ENCODE data around the gene TPCN2. TPM values are rescaled to one million over a fixed set of nuclear protein-coding genes. Genes with fewer than 3 reads are reported as not detected.

Gene TPCN2
- total RNA-seq, 4 donors from 2014 or later: 5.6 to 54.6 (median 17.7) TPM

DNA sequence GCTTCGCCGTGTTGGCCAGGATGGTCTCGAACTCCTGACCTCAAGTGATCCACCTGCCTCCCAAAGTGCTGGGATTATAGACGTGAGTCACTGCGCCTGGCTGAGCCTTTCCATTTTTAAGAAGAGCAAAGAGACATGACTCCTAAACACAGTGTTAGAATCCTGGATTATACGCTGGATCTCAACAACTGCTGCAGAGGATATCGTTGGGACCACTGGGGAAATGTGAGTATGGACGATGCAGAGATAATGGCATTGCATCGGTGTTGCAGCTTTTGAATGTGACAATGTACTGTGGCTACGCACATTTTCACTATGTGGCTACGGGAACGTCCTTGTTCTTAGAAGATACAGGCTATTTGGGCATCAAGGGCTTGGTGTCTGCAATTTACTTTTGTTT, 41.9 kb upstream of the TPCN2 start:
- DNase-seq: peak in 1 of 2 donors; percentile 9
- no peak overlapping the region for H3K4me3 ChIP-seq
- intact Hi-C loops (cut with DNase I; ENCODE audit: low total_unique reads): no loop called here
- H3K4me1 ChIP-seq: peaks cover under 1 to 38% of the 10 kb centered on the region in 2 donors
- no peaks in the 10 kb centered on the region for H3K36me3 ChIP-seq
- no peak for TF ChIP-seq POLR2A (IDR thresholded peaks at IDR 0.05)
- no peak for TF ChIP-seq CTCF (IDR thresholded peaks at IDR 0.05)
- H3K27me3 ChIP-seq: no peaks in the 10 kb centered on the region
- peak overlapping the region; percentile 97 to 99 for H3K27ac ChIP-seq
- no peaks in the 10 kb centered on the region for H3K9me3 ChIP-seq

GRCh38 chr11:69007975-69008381, 40.8 kb upstream of the TPCN2 start:
- Histone ChIP-seq H3K4me1 (peaks cover 0 to 33% of the 10 kb centered on the region in 2 donors), H3K27ac (peak overlapping the region; percentile 97 to 99), H3K4me3 (no peak overlapping the region), H3K27me3 (no peaks in the 10 kb centered on the region), H3K9me3 (no peaks in the 10 kb centered on the region), H3K36me3 (no peaks in the 10 kb centered on the region)
- peak; percentile 26 to 32 for DNase-seq
- intact Hi-C loops (cut with DNase I; ENCODE audit: low total_unique reads): no loop called here
- no peak for TF ChIP-seq CTCF (IDR thresholded peaks at IDR 0.05)
- TF ChIP-seq POLR2A (IDR thresholded peaks at IDR 0.05): no peak

DNA sequence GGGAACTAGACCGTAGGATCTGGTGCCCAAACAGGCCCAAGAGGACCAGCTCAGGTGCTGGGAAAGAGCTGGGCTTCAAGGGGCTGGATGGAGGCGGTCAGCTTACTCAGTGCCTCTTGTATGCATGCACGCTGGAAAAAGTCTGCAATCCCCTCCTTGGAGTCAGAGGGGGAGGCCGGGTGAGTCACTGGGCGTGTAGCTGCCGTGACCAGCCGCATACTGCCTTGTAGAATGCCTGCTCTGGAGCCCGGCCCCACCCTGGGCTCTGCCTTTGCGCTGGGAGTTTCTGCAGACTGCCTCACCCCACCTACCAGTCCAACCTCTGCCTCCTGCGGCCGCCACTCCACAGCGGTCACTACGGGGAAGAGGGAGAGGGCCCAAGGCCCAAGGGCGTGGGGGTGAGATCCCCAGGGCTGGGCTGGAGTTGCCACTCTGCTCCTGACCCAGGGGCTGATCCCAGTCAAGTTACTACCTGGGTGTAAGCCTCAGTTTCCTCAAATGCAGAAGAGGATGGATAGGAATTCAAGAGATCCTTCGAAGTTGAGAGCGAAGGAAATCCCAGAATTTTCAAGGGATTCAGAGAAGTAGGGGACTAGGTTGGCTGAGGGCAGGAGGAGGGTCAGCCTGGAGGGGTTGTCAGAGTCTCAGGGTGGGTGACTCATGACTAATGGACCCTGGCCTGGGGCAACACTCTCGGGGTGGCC, 39.8 kb upstream of the TPCN2 start:
- intact Hi-C loops (cut with DNase I; ENCODE audit: low total_unique reads): no loop called here
- H3K4me3 ChIP-seq: peak overlapping the region in 1 of 2 donors; percentile 17

DNA sequence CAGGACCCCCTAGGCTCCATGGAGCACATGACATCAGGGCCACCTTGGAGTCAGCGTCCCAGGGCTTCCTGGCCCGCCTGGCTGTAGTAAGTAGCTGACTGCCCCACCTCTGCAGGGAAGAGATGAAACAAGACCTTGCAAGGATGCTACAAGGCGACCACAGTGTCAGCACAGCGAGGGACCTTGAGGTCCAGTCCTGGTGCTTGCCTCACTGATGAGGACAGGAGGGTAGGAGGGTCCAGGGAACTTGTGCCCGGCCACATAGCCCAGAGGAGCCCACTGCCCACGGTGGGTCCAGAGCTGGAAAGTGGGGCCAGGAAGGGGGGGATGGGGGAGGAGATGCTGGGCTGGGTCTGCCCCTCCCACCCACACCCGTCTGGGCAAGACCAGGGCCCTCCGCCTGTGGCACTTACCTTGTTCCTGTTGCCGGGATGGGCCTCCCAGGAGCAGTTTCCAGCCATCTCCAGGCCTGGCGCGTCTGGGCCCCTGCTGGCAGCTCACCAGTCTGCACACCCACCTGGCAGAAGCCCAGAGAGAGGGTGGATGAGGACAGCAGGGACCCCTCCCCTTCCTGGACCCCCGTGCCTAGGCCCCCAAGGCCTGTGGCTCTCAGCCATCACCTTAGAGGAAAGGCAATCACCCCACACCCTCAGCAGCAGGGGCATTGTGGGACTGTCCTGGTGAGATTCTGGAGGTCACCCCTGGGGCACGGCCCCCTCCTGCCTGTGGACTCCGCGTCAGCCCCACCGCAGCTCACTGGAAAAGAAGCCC, 39.1 kb upstream of the TPCN2 start:
- H3K27me3 ChIP-seq: no peaks in the 10 kb centered on the region
- H3K4me3 ChIP-seq: peak overlapping the region; percentile 61 to 83
- no peaks in the 10 kb centered on the region for H3K36me3 ChIP-seq
- peaks cover 0 to 25% of the 10 kb centered on the region in 2 donors for H3K4me1 ChIP-seq
- DNase-seq: peak in 1 of 2 donors; percentile 29
- TF ChIP-seq POLR2A (IDR thresholded peaks at IDR 0.05) (no peak), CTCF (IDR thresholded peaks at IDR 0.05) (no peak)
- H3K27ac ChIP-seq: peak overlapping the region; percentile 97 to 99
- intact Hi-C loops (cut with DNase I; ENCODE audit: low total_unique reads): loop anchor here (10.0 kb wide), 1 partner anchor 65 kb away; no protein-coding TSS in a partner anchor
- no peaks in the 10 kb centered on the region for H3K9me3 ChIP-seq

More for the DNA sequence above, 39.8 kb upstream of the TPCN2 start:
- peaks cover 0 to 29% of the 10 kb centered on the region in 2 donors for H3K4me1 ChIP-seq
- no peaks in the 10 kb centered on the region for H3K36me3 ChIP-seq
- no peak for TF ChIP-seq CTCF (IDR thresholded peaks at IDR 0.05)
- peak; percentile 45 to 61 for TF ChIP-seq POLR2A (IDR thresholded peaks at IDR 0.05)
- H3K27me3 ChIP-seq: no peaks in the 10 kb centered on the region
- peak; percentile 90 to 96 for DNase-seq
- H3K27ac ChIP-seq: peak overlapping the region; percentile 97 to 99
- H3K9me3 ChIP-seq: no peaks in the 10 kb centered on the region
